Heart left ventricle (tissue), 16 donors: ENCODE results near the gene RNPEPL1. TPM values are rescaled to one million over a fixed set of nuclear protein-coding genes. Genes with fewer than 3 reads are reported as not detected.
"Not testable (repeated sequence)": the region's sequence is repeated elsewhere in the genome, so short reads cannot be mapped to it uniquely, and the experiment has no call there.

ENCODE experiments used
- ATAC-seq, 4 donors: fragments of 200-7000 bp; cut with Tn5 transposase; one replicate each; pipeline ENCODE4 v1.9.1; 2020 to 2022; ENCODE audit warnings: moderate library complexity in 4 of 4, mild to moderate bottlenecking in 3 of 4, moderate number of reproducible peaks in 1 of 4
- DNase-seq, 5 donors: peaks; one replicate each; pipeline ENCODE4 v3.0.0-alpha.2; 2020
- H3K27ac ChIP-seq, 12 donors: fragments of 200-600 bp; sonication (generic) in 4 of 12; one replicate each; pipeline versions ENCODE4 v1.5.0 to v1.8.0; 2016 to 2022; ENCODE audit warnings: mild to moderate bottlenecking in 2 of 12
- H3K27me3 ChIP-seq, 9 donors: fragments of 200-600 bp; sonication (generic) in 2 of 9; one replicate each; pipeline versions ENCODE4 v1.5.1 to v1.8.0; 2016 to 2022; ENCODE audit warnings: mild to moderate bottlenecking in 3 of 9
- H3K36me3 ChIP-seq, 9 donors: fragments of 200-600 bp; sonication (generic) in 2 of 9; one replicate each; pipeline versions ENCODE4 v1.5.0 to v1.8.0; 2018 to 2022; ENCODE audit warnings: mild to moderate bottlenecking in 2 of 9
- H3K4me1 ChIP-seq, 12 donors: fragments of 200-600 bp; sonication (generic) in 4 of 12; one replicate each; pipeline versions ENCODE4 v1.5.0 to v1.8.0; 2016 to 2022; ENCODE audit warnings: mild to moderate bottlenecking in 3 of 12
- H3K4me3 ChIP-seq, 12 donors: fragments of 200-600 bp; sonication (generic) in 4 of 12; one replicate each; pipeline versions ENCODE4 v1.5.0 to v1.8.0; 2017 to 2022; ENCODE audit warnings: mild to moderate bottlenecking in 9 of 12, moderate library complexity in 4 of 12
- H3K9me3 ChIP-seq, 12 donors: fragments of 200-600 bp; sonication (generic) in 4 of 12; one replicate each; pipeline versions ENCODE4 v1.5.0 to v1.8.0; 2016 to 2022; ENCODE audit warnings: mild to moderate bottlenecking in 1 of 12
- CTCF ChIP-seq, 12 donors: fragments of 200-600 bp; sonication (generic) in 4 of 12; IDR thresholded peaks; one replicate each; pipeline versions ENCODE4 v1.5.0 to v1.8.0; 2018 to 2022; ENCODE audit warnings: antibody characterized with exemption in 12 of 12, mild to moderate bottlenecking in 5 of 12
- POLR2A ChIP-seq, 2 donors: fragments of 450-650 bp; IDR thresholded peaks; one replicate each; pipeline ENCODE4 v1.6.1; 2017; ENCODE audit warnings: antibody characterized with exemption in 2 of 2, mild to moderate bottlenecking in 2 of 2, moderate library complexity in 2 of 2
- WGBS, 4 donors: extraction: QIAGEN DNeasy Blood & Tissue Kit in 2 of 4; methylation state at CpG; one replicate each; pipeline versions ENCODE4 v1.1.5 to v1.1.7; 2013 to 2018; 5-methylcytosine and 5-hydroxymethylcytosine counted together
- intact Hi-C, 10 donors: fragments of 100-400 bp; cut with DNase I; formaldehyde crosslinking; loops; one replicate each; pipeline versions ENCODE4 v1.11.1 to v1.14.2; 2022
- polyA plus RNA-seq, 2 donors: library from polyadenylated mRNA; stranded (reverse); fragments of 200-250 nt; gene quantifications; one replicate each; pipeline ENCODE4 v1.2.3, GENCODE V29; 2013
- total RNA-seq, 9 donors: library from RNA; depleted of rRNA in 2 of 9; stranded (reverse); fragments of >200 nt in 2 of 9; fragmentation: NEBNext Ultra II Directional in 3 of 9; extraction: Animal tissue kit (Norgen Biotek cat#: 25700) in 3 of 9; gene quantifications; one replicate each; pipeline versions ENCODE4 v1.1.0 to v1.2.4, GENCODE V29; 2016 to 2023
- donor health status: ischemic (EF 13 %, LVEDD 7.1; RV severe dilation, severe dysfunction).
- donor health status: healthy with polysubstance abuse.
- donor health status: DM: no; HTN: yes; CAD: no.
- donor health status: DM: no; HTN: no; CAD: no.
- donor health status: ischemic (EF 25% LVEDD 6.9; RV normal size, moderate dysfunction).
- donor health status: ischemic (EF 25% LVEDD 5.7; RV mildly dilated, moderate dysfunction).
- donor health status: healthy.
- donor health status: DM: yes; HTN: yes; CAD: no.
- donor health status: ischemic (EF 35%, LVEDD 5.7; RV mildly dilated, moderate dysfunction).
- donor health status: nonischemic (EF 11% LVEDD 7.7; RV severe dilation, severe dysfunction).
- donor health status: DM: yes; HTN: yes; CAD: no.
- donor health status: PGD.
- donor health status: ischemic (EF 29% LVEDD 5.4; RV normal size, mild dysfunction).
- donor health status: nonischemic (EF 23%, LVEDD 6.1; RV moderate dilation, normal function).

Gene RNPEPL1
- total and polyA plus RNA-seq, 11 donors: 67.5 to 206 (median 91.0) TPM

- TF ChIP-seq POLR2A (IDR thresholded peaks at IDR 0.05) (peak; percentile 68 to 90), CTCF (IDR thresholded peaks at IDR 0.05) (no peak)
- ATAC-seq: peak; percentile 69 to 86 (median 82)
- DNase-seq: peak; percentile 92 to 96 (median 94)
- H3K4me3 ChIP-seq: peak within 1 kb of the TSS; percentile 43 to 94 (median 90)
- peaks cover 7 to 75% (median 39%) of the 10 kb centered on the region in 12 donors for H3K4me1 ChIP-seq
- peak within 1 kb of the TSS; percentile 99 to 100 (median 100) for H3K27ac ChIP-seq
- WGBS, 4 donors: 1% methylated on average over 29 to 39 of the region's 39 CpGs
- H3K9me3 ChIP-seq: no peaks in the 10 kb centered on the region
- H3K36me3 ChIP-seq: peaks cover 0 to 12% (median 0%) of the 10 kb centered on the region in 9 donors
- intact Hi-C loops: loop anchor here in 3 of 10 donors (2.0 to 10.0 kb wide), 4 partner anchors 27 to 535 kb away; partner anchors contain the start of genes CAPN10 (in 2 of the 3), NDUFA10 (in 1 of the 3) and SNED1 (in 1 of the 3)
- H3K27me3 ChIP-seq: peaks cover 0 to 3% (median 0%) of the 10 kb centered on the region in 9 donors
Measured at GRCh38 chr2:240560084-240560479, 8.2 kb upstream of the RNPEPL1 start, which contains the start of gene DUSP28. DUSP28 (plus strand) TSS chr2:240560357; CDS start chr2:240560685, 328 bp downstream.

GRCh38 chr2:240560480-240561324 lies 7.6 kb upstream of the RNPEPL1 start:
- H3K9me3 ChIP-seq: no peaks in the 10 kb centered on the region
- peaks cover 0 to 3% (median 0%) of the 10 kb centered on the region in 9 donors for H3K27me3 ChIP-seq
- peaks cover 7 to 81% (median 45%) of the 10 kb centered on the region in 12 donors for H3K4me1 ChIP-seq
- H3K27ac ChIP-seq: peak overlapping the region; percentile 99 to 100 (median 100)
- ATAC-seq: peak; percentile 86 to 95 (median 92)
- DNase-seq: peak; percentile 100
- peak overlapping the region; percentile 43 to 94 (median 90) for H3K4me3 ChIP-seq
- H3K36me3 ChIP-seq: peaks cover 0 to 12% (median 0%) of the 10 kb centered on the region in 9 donors
- intact Hi-C loops: loop anchor here in 3 of 10 donors (1.0 to 10.0 kb wide), 5 partner anchors 26 to 536 kb away; partner anchors contain the start of genes CAPN10 (in 3 of the 3), NDUFA10 (in 1 of the 3) and SNED1 (in 1 of the 3)
- 0 to 1% (median 0%) methylated on average over 24 to 101 of the region's 101 CpGs for WGBS, 4 donors
- peak; percentile 14 to 77 for TF ChIP-seq POLR2A (IDR thresholded peaks at IDR 0.05)
- peak in 11 of 12 donors; percentile 11 to 52 (median 28) for TF ChIP-seq CTCF (IDR thresholded peaks at IDR 0.05)

GRCh38 chr2:240561325-240561971 lies 6.8 kb upstream of the RNPEPL1 start:
- H3K9me3 ChIP-seq: no peaks in the 10 kb centered on the region
- DNase-seq: no peak
- peak in 2 of 12 donors; percentile 2 to 15 for TF ChIP-seq CTCF (IDR thresholded peaks at IDR 0.05)
- TF ChIP-seq POLR2A (IDR thresholded peaks at IDR 0.05): peak in 1 of 2 donors; percentile 64
- H3K27ac ChIP-seq: peak overlapping the region; percentile 75 to 100 (median 100)
- WGBS, 4 donors: 14 to 33% (median 19%) methylated on average over 9 to 14 of the region's 14 CpGs
- peaks cover 7 to 88% (median 51%) of the 10 kb centered on the region in 12 donors for H3K4me1 ChIP-seq
- H3K36me3 ChIP-seq: peaks cover 0 to 12% (median 0%) of the 10 kb centered on the region in 9 donors
- intact Hi-C loops: loop anchor here in 3 of 10 donors (1.0 to 10.0 kb wide), 5 partner anchors 25 to 537 kb away; partner anchors contain the start of genes CAPN10 (in 3 of the 3), NDUFA10 (in 1 of the 3) and SNED1 (in 1 of the 3)
- peak in 2 of 4 donors; percentile 1 to 3 for ATAC-seq
- H3K4me3 ChIP-seq: peak overlapping the region; percentile 37 to 94 (median 90)
- H3K27me3 ChIP-seq: peaks cover 0 to 3% (median 0%) of the 10 kb centered on the region in 9 donors

GRCh38 chr2:240563231-240563630 lies 5.1 kb upstream of the RNPEPL1 start:
- WGBS, 4 donors: 93 to 99% (median 97%) methylated on average over 17 of the region's 17 CpGs
- Histone ChIP-seq H3K27ac (peak overlapping the region in 1 of 12 donors; percentile 100), H3K4me1 (peaks cover 10 to 86% (median 53%) of the 10 kb centered on the region in 12 donors), H3K36me3 (peaks cover 0 to 12% (median 0%) of the 10 kb centered on the region in 9 donors)
- H3K9me3 ChIP-seq, H3K4me3 ChIP-seq, H3K27me3 ChIP-seq, ATAC-seq: not testable (repeated sequence)
- intact Hi-C loops: loop anchor here in 2 of 10 donors (10.0 kb wide), 3 partner anchors 328 to 538 kb away; partner anchors contain the start of genes NDUFA10 (in 1 of the 2) and SNED1 (in 1 of the 2)
- DNase-seq: peak in 1 of 5 donors; percentile 51
